ENCODE measurements around the gene CTH.
A peak's percentile ranks its signal among the peaks of the same experiment; 100 is the strongest.
"Not testable (repeated sequence)": the region's sequence is repeated elsewhere in the genome, so short reads cannot be mapped to it uniquely, and the experiment has no call there.

CTH gene

GRCh38 chr1:70455291-70455690, 44.2 kb downstream of the CTH start:
- no peak for DNase-seq (ENCODE audit: low read depth)

GRCh38 chr1:70458131-70458530, 47.1 kb downstream of the CTH start:
- DNase-seq (ENCODE audit: low read depth) = no peak

- no peak for DNase-seq (ENCODE audit: low read depth)
These were observed 48.6 kb downstream of the CTH start for GRCh38 chr1:70459496-70460225.

GRCh38 chr1:70460740-70461713, 50.0 kb downstream of the CTH start:
- DNase-seq (ENCODE audit: low read depth) = not testable (repeated sequence)

- DNase-seq (ENCODE audit: low read depth) = peak; percentile 42
These were observed 51.5 kb downstream of the CTH start for GRCh38 chr1:70462611-70463010.

GRCh38 chr1:70465911-70466310, 54.8 kb downstream of the CTH start:
- no peak for DNase-seq (ENCODE audit: low read depth)

- no peak for DNase-seq (ENCODE audit: low read depth)
These were observed 56.5 kb downstream of the CTH start for GRCh38 chr1:70467531-70467930.

- DNase-seq (ENCODE audit: low read depth) = no peak
These were observed 57.1 kb downstream of the CTH start for GRCh38 chr1:70468180-70468579.

GRCh38 chr1:70469184-70469583, 58.1 kb downstream of the CTH start:
- not testable (repeated sequence) for DNase-seq (ENCODE audit: low read depth)

- peak; percentile 55 for DNase-seq (ENCODE audit: low read depth)
These were observed 64.0 kb downstream of the CTH start for GRCh38 chr1:70475023-70475422.

GRCh38 chr1:70477090-70477489, 66.0 kb downstream of the CTH start:
- no peak for DNase-seq (ENCODE audit: low read depth)

- DNase-seq (ENCODE audit: low read depth) = not testable (repeated sequence)
These were observed 66.8 kb downstream of the CTH start for GRCh38 chr1:70477905-70478304.

GRCh38 chr1:70483342-70483741, 72.3 kb downstream of the CTH start:
- no peak for DNase-seq (ENCODE audit: low read depth)

GRCh38 chr1:70485624-70486023, 74.6 kb downstream of the CTH start:
- no peak for DNase-seq (ENCODE audit: low read depth)

GRCh38 chr1:70486676-70487458, 75.8 kb downstream of the CTH start:
- peak; percentile 78 for DNase-seq (ENCODE audit: low read depth)

- no peak for DNase-seq (ENCODE audit: low read depth)
These were observed 76.4 kb downstream of the CTH start for GRCh38 chr1:70487459-70487815.

- DNase-seq (ENCODE audit: low read depth) = no peak
These were observed 77.0 kb downstream of the CTH start for GRCh38 chr1:70487910-70488665.
